Caco-2 (cell line): ENCODE results near the gene ITGB6. TPM values are rescaled to one million over a fixed set of nuclear protein-coding genes. Genes with fewer than 3 reads are reported as not detected.

ENCODE experiments used
- BruUV-seq: library from RNA; stranded (reverse); fragments of 400-500 nt; replicated peaks from 2 replicates; lab custom pipeline; 2021; lab: Mats Ljungman, UMichigan
- CTCF ChIA-PET: fragments of 300-600 bp; sonication (Branson Sonifier 250); formaldehyde crosslinking; loops from one replicate; lab custom pipeline; 2022; ENCODE audit warnings: antibody characterized with exemption; lab: Charles Lee
- POLR2A ChIA-PET: fragments of 300-600 bp; sonication (Branson Sonifier 250); formaldehyde crosslinking; loops from one replicate; lab custom pipeline; 2022; ENCODE audit warnings: antibody characterized with exemption; lab: Charles Lee
- DNase-seq, 2 experiments: peaks; one replicate each; pipeline versions ENCODE4 v3.0.0 to v3.0.0-alpha.2; 2020 to 2022
- H3K27me3 ChIP-seq: replicated peaks from 2 replicates; pipeline ENCODE4 v1.6.0; 2011; ENCODE audit warnings: low read length; ENCODE audit not compliant: control insufficient read depth, insufficient read depth
- H3K36me3 ChIP-seq: 2 replicates; pipeline ENCODE4 v1.5.1; 2011; ENCODE audit warnings: low read length; ENCODE audit not compliant: control insufficient read depth, insufficient read depth
- H3K4me1 ChIP-seq: fragments of 250-450 bp; sonication (Bioruptor Pico); 2 replicates; pipeline ENCODE4 v1.5.1; 2020; ENCODE audit warnings: mild to moderate bottlenecking
- H3K4me3 ChIP-seq: 2 replicates; pipeline ENCODE4 v1.5.1; 2011; ENCODE audit warnings: low read depth, mild to moderate bottlenecking, control low read depth, low read length
- H3K9me3 ChIP-seq: fragments of 250-450 bp; sonication (Bioruptor Pico); 2 replicates; pipeline ENCODE4 v1.5.1; 2020; ENCODE audit warnings: mild to moderate bottlenecking, moderate library complexity
- H3K27ac Mint-ChIP-seq: one replicate; pipeline ENCODE4 v1.8.0; 2022; ENCODE audit warnings: mixed read lengths; ENCODE audit not compliant: unreplicated experiment
- H3K27me3 Mint-ChIP-seq: one replicate; pipeline ENCODE4 v1.8.0; 2022; ENCODE audit warnings: mixed read lengths; ENCODE audit not compliant: insufficient read depth, unreplicated experiment
- H3K36me3 Mint-ChIP-seq: one replicate; pipeline ENCODE4 v1.8.0; 2022; ENCODE audit warnings: mild to moderate bottlenecking, mixed read lengths; ENCODE audit not compliant: insufficient read depth, unreplicated experiment
- H3K4me1 Mint-ChIP-seq: one replicate; pipeline ENCODE4 v1.8.0; 2022; ENCODE audit warnings: low read depth, mixed read lengths; ENCODE audit not compliant: unreplicated experiment
- H3K4me3 Mint-ChIP-seq: one replicate; pipeline ENCODE4 v1.8.0; 2022; ENCODE audit warnings: mild to moderate bottlenecking, moderate library complexity, mixed read lengths; ENCODE audit not compliant: unreplicated experiment
- H3K9me3 Mint-ChIP-seq: one replicate; pipeline ENCODE4 v1.8.0; 2022; ENCODE audit warnings: mixed read lengths; ENCODE audit not compliant: unreplicated experiment
- intact Hi-C: fragments of 100-400 bp; cut with micrococcal nuclease; formaldehyde crosslinking; loops from one replicate; pipeline ENCODE4 v1.10.0; 2022; ENCODE audit not compliant: unreplicated experiment
- total RNA-seq: library from RNA; stranded (reverse); gene quantifications from 2 replicates; pipeline ENCODE4 v1.2.3, GENCODE V29; 2022
- TF ChIP-seq, protein P1 (sequence below), 2 experiments: fragments of 200-600 bp in 1 of 2; IDR thresholded peaks; 1 replicate in 1 of 2; 2 replicates in 1 of 2; pipeline versions ENCODE4 v1.5.1 to v1.8.0; 2011 to 2022; ENCODE audit warnings: antibody characterized with exemption in 1 of 2, control low read depth in 1 of 2, inconsistent platforms in 1 of 2, low read depth in 1 of 2, low read length in 1 of 2, mild to moderate bottlenecking in 1 of 2, moderate library complexity in 1 of 2; ENCODE audit not compliant: insufficient read depth in 1 of 2, severe bottlenecking in 1 of 2, unreplicated experiment in 1 of 2

The ITGB6 gene
- total RNA-seq, 1 experiment from 2014 or later = 1.7 TPM

DNA sequence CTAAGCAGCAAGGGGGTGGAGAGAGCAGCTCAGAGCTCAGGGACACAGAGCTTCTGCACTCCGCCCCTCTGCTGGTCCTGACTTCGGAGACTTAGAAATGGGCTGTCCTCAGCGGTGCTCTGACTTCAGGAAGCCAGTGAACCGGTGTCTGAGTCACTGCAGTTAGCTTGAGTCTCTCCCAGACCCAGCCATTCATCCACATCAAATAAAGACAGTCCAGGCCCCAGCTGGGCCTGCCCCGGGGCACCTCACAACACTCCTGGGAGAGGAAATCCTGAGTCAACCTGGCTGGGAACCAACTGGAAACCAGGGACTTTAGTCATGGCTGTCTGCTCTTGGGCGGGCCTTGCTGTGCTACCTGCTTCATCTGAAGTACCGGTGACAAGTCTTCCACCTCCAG is 5.4 kb upstream of the ITGB6 start:
- Mint-ChIP-seq H3K4me3 (no peak overlapping the region), H3K36me3 (no peaks in the 10 kb centered on the region), H3K27me3 (no peaks in the 10 kb centered on the region), H3K27ac (no peak overlapping the region), H3K4me1 (peaks cover 17% of the 10 kb centered on the region), H3K9me3 (no peaks in the 10 kb centered on the region)
- no peak overlapping the region for H3K4me3 ChIP-seq
- POLR2A ChIA-PET = no interaction called here
- no peaks in the 10 kb centered on the region for H3K27me3 ChIP-seq
- DNase-seq = no peak
- intact Hi-C loops = no loop called here
- H3K36me3 ChIP-seq = no peaks in the 10 kb centered on the region
- H3K4me1 ChIP-seq = peaks cover 6% of the 10 kb centered on the region; the same call in 1 of the 2 replicates
- H3K9me3 ChIP-seq = no peaks in the 10 kb centered on the region
- no TSS peak for BruUV-seq
- TF ChIP-seq, protein P1, sequence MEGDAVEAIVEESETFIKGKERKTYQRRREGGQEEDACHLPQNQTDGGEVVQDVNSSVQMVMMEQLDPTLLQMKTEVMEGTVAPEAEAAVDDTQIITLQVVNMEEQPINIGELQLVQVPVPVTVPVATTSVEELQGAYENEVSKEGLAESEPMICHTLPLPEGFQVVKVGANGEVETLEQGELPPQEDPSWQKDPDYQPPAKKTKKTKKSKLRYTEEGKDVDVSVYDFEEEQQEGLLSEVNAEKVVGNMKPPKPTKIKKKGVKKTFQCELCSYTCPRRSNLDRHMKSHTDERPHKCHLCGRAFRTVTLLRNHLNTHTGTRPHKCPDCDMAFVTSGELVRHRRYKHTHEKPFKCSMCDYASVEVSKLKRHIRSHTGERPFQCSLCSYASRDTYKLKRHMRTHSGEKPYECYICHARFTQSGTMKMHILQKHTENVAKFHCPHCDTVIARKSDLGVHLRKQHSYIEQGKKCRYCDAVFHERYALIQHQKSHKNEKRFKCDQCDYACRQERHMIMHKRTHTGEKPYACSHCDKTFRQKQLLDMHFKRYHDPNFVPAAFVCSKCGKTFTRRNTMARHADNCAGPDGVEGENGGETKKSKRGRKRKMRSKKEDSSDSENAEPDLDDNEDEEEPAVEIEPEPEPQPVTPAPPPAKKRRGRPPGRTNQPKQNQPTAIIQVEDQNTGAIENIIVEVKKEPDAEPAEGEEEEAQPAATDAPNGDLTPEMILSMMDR (IDR thresholded peaks at IDR 0.05; ENCODE audit: insufficient read depth in 1 of 2, low read depth in 1 of 2, low read length in 1 of 2, severe bottlenecking in 1 of 2, unreplicated experiment in 1 of 2) = no peak
- CTCF ChIA-PET = no interaction called here

DNA sequence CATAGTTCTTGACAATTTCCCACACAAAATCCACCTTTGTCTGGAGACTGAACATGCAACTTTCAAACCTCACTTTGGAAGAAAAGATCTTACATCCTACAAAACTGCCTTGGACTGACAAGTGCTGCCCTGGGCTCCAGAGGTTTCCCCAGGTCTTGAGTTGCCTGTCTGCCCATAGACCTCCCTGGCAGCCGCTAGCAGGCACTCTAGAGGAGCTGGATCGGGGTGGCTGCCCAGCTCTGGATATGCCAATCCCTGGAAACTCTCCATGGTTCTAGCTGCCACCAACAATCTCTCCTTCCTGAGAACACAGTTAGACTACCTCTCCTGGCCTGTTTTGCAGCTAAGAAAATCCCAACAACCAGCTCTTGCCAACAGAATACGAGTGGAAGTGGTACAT is 3.4 kb upstream of the ITGB6 start:
- peaks cover 12% of the 10 kb centered on the region for H3K4me1 Mint-ChIP-seq
- Histone ChIP-seq H3K36me3 (no peaks in the 10 kb centered on the region), H3K4me1 (peaks cover 6% of the 10 kb centered on the region; the same call in 1 of the 2 replicates), H3K9me3 (no peaks in the 10 kb centered on the region), H3K4me3 (no peak overlapping the region), H3K27me3 (no peaks in the 10 kb centered on the region)
- ChIA-PET POLR2A (no interaction called here), CTCF (no interaction called here)
- no peaks in the 10 kb centered on the region for H3K36me3 Mint-ChIP-seq
- H3K27ac Mint-ChIP-seq = no peak overlapping the region
- no peak overlapping the region for H3K4me3 Mint-ChIP-seq
- TF ChIP-seq, protein P1 (IDR thresholded peaks at IDR 0.05; ENCODE audit: insufficient read depth in 1 of 2, low read depth in 1 of 2, low read length in 1 of 2, severe bottlenecking in 1 of 2, unreplicated experiment in 1 of 2) = no peak
- DNase-seq = no peak
- BruUV-seq = no TSS peak
- no peaks in the 10 kb centered on the region for H3K27me3 Mint-ChIP-seq
- intact Hi-C loops = no loop called here
- H3K9me3 Mint-ChIP-seq = no peaks in the 10 kb centered on the region

DNA sequence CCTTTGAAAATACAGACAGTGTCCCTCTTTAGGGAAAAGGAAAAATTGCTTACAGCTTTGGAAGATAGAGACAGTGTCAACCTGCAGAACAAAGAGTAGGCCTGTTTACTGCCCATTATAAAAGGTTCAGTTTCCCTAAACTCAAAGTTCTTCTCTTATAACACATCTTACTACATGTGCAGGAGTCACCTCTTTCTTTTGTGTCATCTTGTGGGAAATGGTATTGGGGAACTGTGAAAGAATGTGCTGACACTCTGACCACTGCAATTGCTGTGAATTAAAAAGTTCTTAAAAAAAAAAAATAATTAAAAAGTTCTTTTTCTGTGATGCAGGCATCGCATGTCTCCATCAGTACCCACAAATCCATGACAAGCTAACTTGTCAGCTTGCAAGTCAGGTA is 2.9 kb upstream of the ITGB6 start:
- Mint-ChIP-seq H3K4me3 (no peak overlapping the region), H3K4me1 (peaks cover 11% of the 10 kb centered on the region), H3K9me3 (no peaks in the 10 kb centered on the region), H3K27ac (no peak overlapping the region), H3K36me3 (no peaks in the 10 kb centered on the region), H3K27me3 (no peaks in the 10 kb centered on the region)
- TF ChIP-seq, protein P1 (IDR thresholded peaks at IDR 0.05; ENCODE audit: insufficient read depth in 1 of 2, low read depth in 1 of 2, low read length in 1 of 2, severe bottlenecking in 1 of 2, unreplicated experiment in 1 of 2) = no peak
- Histone ChIP-seq H3K9me3 (no peaks in the 10 kb centered on the region), H3K27me3 (no peaks in the 10 kb centered on the region), H3K4me1 (peaks cover 5% of the 10 kb centered on the region; the same call in 1 of the 2 replicates), H3K36me3 (no peaks in the 10 kb centered on the region), H3K4me3 (no peak overlapping the region)
- no TSS peak for BruUV-seq
- intact Hi-C loops = no loop called here
- no peak for DNase-seq
- ChIA-PET POLR2A (no interaction called here), CTCF (no interaction called here)
